ENCODE data around the gene FXYD7.

FXYD7 gene

GRCh38 chr19:35110974-35111373 is 32.1 kb upstream of the FXYD7 start:
- Histone ChIP-seq H3K4me1 (ENCODE audit: control insufficient read depth, insufficient read depth, low read length, poor library complexity, severe bottlenecking) (peaks cover 7% of the 10 kb centered on the region), H3K9me3 (ENCODE audit: control insufficient read depth, low read length) (no peaks in the 10 kb centered on the region), H3K27ac (ENCODE audit: insufficient read depth, low read length, poor library complexity, severe bottlenecking) (no peak overlapping the region), H3K4me3 (ENCODE audit: insufficient read depth, low read depth, low read length, poor library complexity, severe bottlenecking) (no peak overlapping the region), H3K27me3 (replicated peaks; ENCODE audit: control insufficient read depth, insufficient read depth, low read length, poor library complexity, severe bottlenecking) (peaks cover 3% of the 10 kb centered on the region), H3K36me3 (ENCODE audit: control insufficient read depth, insufficient read depth, low read length) (no peaks in the 10 kb centered on the region)
- DNase-seq, result no peak

- Histone ChIP-seq H3K4me1 (ENCODE audit: control insufficient read depth, insufficient read depth, low read length, poor library complexity, severe bottlenecking) (peaks cover 7% of the 10 kb centered on the region), H3K9me3 (ENCODE audit: control insufficient read depth, low read length) (no peaks in the 10 kb centered on the region), H3K4me3 (ENCODE audit: insufficient read depth, low read depth, low read length, poor library complexity, severe bottlenecking) (no peak overlapping the region), H3K36me3 (ENCODE audit: control insufficient read depth, insufficient read depth, low read length) (no peaks in the 10 kb centered on the region), H3K27ac (ENCODE audit: insufficient read depth, low read length, poor library complexity, severe bottlenecking) (no peak overlapping the region), H3K27me3 (replicated peaks; ENCODE audit: control insufficient read depth, insufficient read depth, low read length, poor library complexity, severe bottlenecking) (peaks cover 3% of the 10 kb centered on the region)
- DNase-seq, result no peak
Observed at GRCh38 chr19:35112995-35113688, 29.9 kb upstream of the FXYD7 start.

- Histone ChIP-seq H3K27me3 (replicated peaks; ENCODE audit: control insufficient read depth, insufficient read depth, low read length, poor library complexity, severe bottlenecking) (peaks cover 3% of the 10 kb centered on the region), H3K4me3 (ENCODE audit: insufficient read depth, low read depth, low read length, poor library complexity, severe bottlenecking) (no peak overlapping the region), H3K4me1 (ENCODE audit: control insufficient read depth, insufficient read depth, low read length, poor library complexity, severe bottlenecking) (peaks cover 7% of the 10 kb centered on the region), H3K27ac (ENCODE audit: insufficient read depth, low read length, poor library complexity, severe bottlenecking) (no peak overlapping the region), H3K9me3 (ENCODE audit: control insufficient read depth, low read length) (no peaks in the 10 kb centered on the region), H3K36me3 (ENCODE audit: control insufficient read depth, insufficient read depth, low read length) (no peaks in the 10 kb centered on the region)
- peak; percentile 32 to 43 (median 40) for DNase-seq
Observed at GRCh38 chr19:35114353-35115176, 28.5 kb upstream of the FXYD7 start.

GRCh38 chr19:35115177-35115951 is 27.7 kb upstream of the FXYD7 start, which contains the start of gene FXYD3:
FXYD3 (plus strand) TSS chr19:35115823; CDS start chr19:35119377, 3,554 bp downstream.
- Histone ChIP-seq H3K36me3 (ENCODE audit: control insufficient read depth, insufficient read depth, low read length) (no peaks in the 10 kb centered on the region), H3K9me3 (ENCODE audit: control insufficient read depth, low read length) (no peaks in the 10 kb centered on the region), H3K4me1 (ENCODE audit: control insufficient read depth, insufficient read depth, low read length, poor library complexity, severe bottlenecking) (peaks cover 7% of the 10 kb centered on the region), H3K4me3 (ENCODE audit: insufficient read depth, low read depth, low read length, poor library complexity, severe bottlenecking) (no peak within 1 kb of the TSS), H3K27me3 (replicated peaks; ENCODE audit: control insufficient read depth, insufficient read depth, low read length, poor library complexity, severe bottlenecking) (peaks cover 3% of the 10 kb centered on the region), H3K27ac (ENCODE audit: insufficient read depth, low read length, poor library complexity, severe bottlenecking) (no peak within 1 kb of the TSS)
- DNase-seq, result no peak

- DNase-seq, result no peak
- Histone ChIP-seq H3K36me3 (ENCODE audit: control insufficient read depth, insufficient read depth, low read length) (no peaks in the 10 kb centered on the region), H3K27ac (ENCODE audit: insufficient read depth, low read length, poor library complexity, severe bottlenecking) (no peak overlapping the region), H3K27me3 (replicated peaks; ENCODE audit: control insufficient read depth, insufficient read depth, low read length, poor library complexity, severe bottlenecking) (peaks cover 3% of the 10 kb centered on the region), H3K4me1 (ENCODE audit: control insufficient read depth, insufficient read depth, low read length, poor library complexity, severe bottlenecking) (peaks cover 7% of the 10 kb centered on the region), H3K9me3 (ENCODE audit: control insufficient read depth, low read length) (no peaks in the 10 kb centered on the region), H3K4me3 (ENCODE audit: insufficient read depth, low read depth, low read length, poor library complexity, severe bottlenecking) (no peak overlapping the region)
Observed at GRCh38 chr19:35116072-35116801, 26.8 kb upstream of the FXYD7 start.

GRCh38 chr19:35117116-35117515 is 25.9 kb upstream of the FXYD7 start:
- Histone ChIP-seq H3K9me3 (ENCODE audit: control insufficient read depth, low read length) (no peaks in the 10 kb centered on the region), H3K36me3 (ENCODE audit: control insufficient read depth, insufficient read depth, low read length) (no peaks in the 10 kb centered on the region), H3K27ac (ENCODE audit: insufficient read depth, low read length, poor library complexity, severe bottlenecking) (no peak overlapping the region), H3K4me3 (ENCODE audit: insufficient read depth, low read depth, low read length, poor library complexity, severe bottlenecking) (no peak overlapping the region), H3K27me3 (replicated peaks; ENCODE audit: control insufficient read depth, insufficient read depth, low read length, poor library complexity, severe bottlenecking) (peaks cover 3% of the 10 kb centered on the region), H3K4me1 (ENCODE audit: control insufficient read depth, insufficient read depth, low read length, poor library complexity, severe bottlenecking) (peaks cover 7% of the 10 kb centered on the region)
- DNase-seq, result no peak

GRCh38 chr19:35117799-35118198 is 25.3 kb upstream of the FXYD7 start:
- Histone ChIP-seq H3K4me3 (ENCODE audit: insufficient read depth, low read depth, low read length, poor library complexity, severe bottlenecking) (no peak overlapping the region), H3K4me1 (ENCODE audit: control insufficient read depth, insufficient read depth, low read length, poor library complexity, severe bottlenecking) (peaks cover 7% of the 10 kb centered on the region), H3K27me3 (replicated peaks; ENCODE audit: control insufficient read depth, insufficient read depth, low read length, poor library complexity, severe bottlenecking) (peaks cover 3% of the 10 kb centered on the region), H3K27ac (ENCODE audit: insufficient read depth, low read length, poor library complexity, severe bottlenecking) (no peak overlapping the region), H3K9me3 (ENCODE audit: control insufficient read depth, low read length) (no peaks in the 10 kb centered on the region), H3K36me3 (ENCODE audit: control insufficient read depth, insufficient read depth, low read length) (no peaks in the 10 kb centered on the region)
- no peak for DNase-seq

- no peaks in the 10 kb centered on the region for H3K36me3 ChIP-seq (ENCODE audit: control insufficient read depth, insufficient read depth, low read length)
- no peak overlapping the region for H3K4me3 ChIP-seq (ENCODE audit: insufficient read depth, low read depth, low read length, poor library complexity, severe bottlenecking)
- no peak overlapping the region for H3K27ac ChIP-seq (ENCODE audit: insufficient read depth, low read length, poor library complexity, severe bottlenecking)
- H3K4me1 ChIP-seq (ENCODE audit: control insufficient read depth, insufficient read depth, low read length, poor library complexity, severe bottlenecking), result peaks cover 7% of the 10 kb centered on the region
- no peak for DNase-seq
- no peaks in the 10 kb centered on the region for H3K9me3 ChIP-seq (ENCODE audit: control insufficient read depth, low read length)
- peaks cover 3% of the 10 kb centered on the region for H3K27me3 ChIP-seq (replicated peaks; ENCODE audit: control insufficient read depth, insufficient read depth, low read length, poor library complexity, severe bottlenecking)
Observed at GRCh38 chr19:35118268-35119020, 24.6 kb upstream of the FXYD7 start.

- no peaks in the 10 kb centered on the region for H3K9me3 ChIP-seq (ENCODE audit: control insufficient read depth, low read length)
- H3K27me3 ChIP-seq (replicated peaks; ENCODE audit: control insufficient read depth, insufficient read depth, low read length, poor library complexity, severe bottlenecking), result no peaks in the 10 kb centered on the region
- H3K4me3 ChIP-seq (ENCODE audit: insufficient read depth, low read depth, low read length, poor library complexity, severe bottlenecking), result no peak overlapping the region
- H3K27ac ChIP-seq (ENCODE audit: insufficient read depth, low read length, poor library complexity, severe bottlenecking), result no peak overlapping the region
- H3K4me1 ChIP-seq (ENCODE audit: control insufficient read depth, insufficient read depth, low read length, poor library complexity, severe bottlenecking), result peaks cover 11% of the 10 kb centered on the region
- DNase-seq, result no peak
- no peaks in the 10 kb centered on the region for H3K36me3 ChIP-seq (ENCODE audit: control insufficient read depth, insufficient read depth, low read length)
Observed at GRCh38 chr19:35119091-35119490, 24.0 kb upstream of the FXYD7 start.
